VCaP (cell line): ENCODE results near the gene STXBP1.

Experiments used
- H3K27ac ChIP-seq: fragments of 450-650 bp; 2 replicates; pipeline ENCODE4 v1.5.1; 2017
- CTCF ChIP-seq: fragments of 450-650 bp; conservative IDR thresholded peaks from 2 replicates; pipeline ENCODE4 v1.5.1; 2017; ENCODE audit warnings: mild to moderate bottlenecking, moderate library complexity

STXBP1 gene

DNA sequence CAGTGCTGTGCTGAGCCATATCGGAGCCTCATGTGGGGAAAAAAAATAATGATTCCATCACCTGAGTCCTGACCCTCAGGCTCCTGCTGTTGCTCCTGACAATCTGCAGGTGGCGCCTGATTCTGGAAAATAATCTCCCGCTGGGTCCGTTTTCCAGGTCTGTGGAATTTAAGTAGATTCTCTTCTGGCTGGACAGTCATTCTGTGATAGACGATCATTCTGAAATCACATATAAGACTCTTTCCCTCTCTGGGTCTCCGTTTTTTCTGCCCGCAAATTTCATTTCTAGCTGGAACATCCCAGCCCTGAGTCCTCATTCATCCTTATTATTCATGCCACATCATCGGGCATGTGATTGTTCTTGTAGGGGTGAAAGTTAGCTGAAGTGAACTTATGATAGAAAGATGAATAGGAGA is 22.1 kb upstream of the STXBP1 start:
- H3K27ac ChIP-seq, result peak overlapping the region; percentile 39; the same call in 1 of the 2 replicates
- peak; percentile 96 for TF ChIP-seq CTCF

DNA sequence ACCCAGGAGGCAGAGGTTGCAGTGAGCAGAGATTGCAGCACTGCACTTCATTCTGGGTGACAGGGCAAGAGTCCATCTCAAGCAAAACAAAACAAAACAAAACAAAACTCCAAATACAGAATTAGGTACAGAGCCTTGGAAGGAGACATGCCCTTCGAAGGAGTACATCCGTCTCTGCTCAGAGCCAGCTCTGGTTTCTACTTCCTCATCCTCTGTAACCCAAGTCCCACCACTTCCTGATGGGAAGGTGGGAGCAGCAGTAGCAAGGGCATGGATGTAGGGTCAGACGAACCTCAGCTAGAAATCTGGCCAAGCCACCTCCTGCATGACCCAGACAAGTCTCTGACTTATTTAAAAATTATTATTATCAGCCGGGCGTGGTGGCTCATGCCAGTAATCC is 16.5 kb upstream of the STXBP1 start:
- TF ChIP-seq CTCF, result no peak
- no peak overlapping the region for H3K27ac ChIP-seq

GRCh38 chr9:127598839-127599549 is 13.1 kb upstream of the STXBP1 start:
- peak overlapping the region; percentile 43; the same call in 1 of the 2 replicates for H3K27ac ChIP-seq
- no peak for TF ChIP-seq CTCF

DNA sequence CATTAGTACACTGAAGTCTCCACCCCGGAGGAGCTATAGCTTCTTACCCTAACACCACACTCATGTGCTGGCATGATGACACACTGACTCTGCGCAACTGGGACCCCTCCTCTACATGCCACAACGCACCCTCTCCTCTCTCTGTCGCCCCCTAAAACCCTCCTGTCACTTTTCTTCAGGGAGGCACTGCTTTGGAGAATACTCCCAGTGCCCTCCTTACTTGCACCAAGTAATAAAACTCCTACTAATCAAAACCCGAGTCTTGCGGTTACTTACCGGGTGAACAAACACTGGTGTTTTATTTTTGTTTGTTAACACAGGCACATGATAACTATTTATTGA is 12.6 kb upstream of the STXBP1 start:
- peak overlapping the region; percentile 43; the same call in 1 of the 2 replicates for H3K27ac ChIP-seq
- no peak for TF ChIP-seq CTCF

- no peak for TF ChIP-seq CTCF
These were observed 8.9 kb upstream of the STXBP1 start for GRCh38 chr9:127603226-127603625.

GRCh38 chr9:127606043-127606442 is 6.0 kb upstream of the STXBP1 start:
- no peak for TF ChIP-seq CTCF
- H3K27ac ChIP-seq, result no peak overlapping the region

More at GRCh38 chr9:127603226-127603625, 8.9 kb upstream of the STXBP1 start:
- no peak overlapping the region for H3K27ac ChIP-seq

DNA sequence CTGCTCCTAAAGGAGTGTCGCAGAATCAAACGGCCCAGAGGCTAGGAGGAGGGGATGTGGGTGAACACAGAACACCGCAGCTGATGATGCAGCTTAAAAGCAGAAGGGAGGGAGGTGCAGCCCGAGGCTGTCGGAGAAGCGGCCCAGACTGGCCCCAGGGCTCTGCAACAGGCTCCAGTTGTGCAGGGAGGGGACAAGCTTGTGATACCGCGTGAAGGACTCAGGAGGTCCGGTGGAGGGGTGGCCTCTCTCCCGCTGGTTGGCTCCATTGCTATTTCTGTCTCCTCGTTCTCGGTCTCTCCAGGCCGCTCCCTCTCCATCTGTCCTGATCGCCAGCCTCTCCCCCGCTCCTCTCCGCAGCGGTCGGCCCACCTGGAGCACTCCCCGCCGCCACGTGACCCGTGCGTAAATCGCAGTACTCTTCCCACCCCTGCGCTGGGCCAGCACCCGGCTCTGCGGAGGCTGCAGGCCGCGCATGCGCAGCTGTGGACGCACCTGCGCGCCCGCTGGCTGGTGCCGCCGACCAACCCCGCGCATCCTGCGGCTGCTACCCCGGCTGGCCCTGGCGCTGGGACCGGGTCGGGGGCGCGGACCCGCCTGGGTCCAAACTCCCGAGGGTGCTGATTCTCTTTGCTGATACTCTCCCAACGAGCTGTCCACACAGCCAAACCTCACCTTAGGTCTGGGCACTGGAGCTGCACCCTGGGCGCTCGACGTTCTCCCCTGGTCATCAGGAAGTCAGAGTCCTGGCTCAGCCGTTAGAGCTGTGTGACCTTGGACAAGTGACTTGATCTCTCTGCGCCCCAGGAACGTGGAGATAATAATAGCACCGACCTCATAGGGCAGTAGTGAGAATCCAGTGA is 3.7 kb upstream of the STXBP1 start:
- peak overlapping the region; percentile 83 for H3K27ac ChIP-seq
- no peak for TF ChIP-seq CTCF
